GM19240 (cell line): ENCODE results near the gene AKNA.

Experiments used
- DNase-seq: peaks from one replicate; pipeline ENCODE4 v3.0.0; 2011; ENCODE audit warnings: low spot score; ENCODE audit not compliant: insufficient read length

The AKNA gene

DNA sequence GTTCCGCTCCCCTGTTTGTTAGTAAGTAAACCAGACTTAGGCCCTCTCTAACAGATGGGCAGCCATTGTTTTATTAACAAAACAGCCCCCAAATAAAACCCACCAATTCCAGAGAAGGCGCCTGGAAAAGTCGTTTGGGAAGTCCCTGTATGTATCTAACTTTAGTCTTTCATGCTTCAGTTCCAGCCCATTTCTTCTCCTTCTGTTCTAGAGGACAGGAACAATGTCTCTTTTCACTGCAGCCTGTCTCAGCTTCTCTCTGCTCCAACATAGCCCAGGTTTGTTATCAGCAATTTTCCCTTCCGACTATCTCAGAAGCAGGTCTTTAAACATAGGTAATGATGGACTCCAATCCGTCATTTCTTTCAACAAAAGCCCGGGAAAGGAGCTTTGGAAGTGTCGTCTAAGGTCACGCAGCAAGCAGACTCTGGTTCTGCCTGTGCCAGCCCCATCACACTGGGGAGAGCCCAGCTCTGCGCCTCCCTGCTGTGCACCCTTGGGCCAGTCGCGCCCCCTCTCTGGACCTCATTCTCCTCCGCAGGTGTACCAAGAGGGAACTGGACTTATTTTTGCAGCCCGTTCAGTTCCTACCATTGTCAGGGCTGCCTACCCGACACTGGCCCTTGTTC is 9.6 kb upstream of the AKNA start:
- DNase-seq, result no peak

DNA sequence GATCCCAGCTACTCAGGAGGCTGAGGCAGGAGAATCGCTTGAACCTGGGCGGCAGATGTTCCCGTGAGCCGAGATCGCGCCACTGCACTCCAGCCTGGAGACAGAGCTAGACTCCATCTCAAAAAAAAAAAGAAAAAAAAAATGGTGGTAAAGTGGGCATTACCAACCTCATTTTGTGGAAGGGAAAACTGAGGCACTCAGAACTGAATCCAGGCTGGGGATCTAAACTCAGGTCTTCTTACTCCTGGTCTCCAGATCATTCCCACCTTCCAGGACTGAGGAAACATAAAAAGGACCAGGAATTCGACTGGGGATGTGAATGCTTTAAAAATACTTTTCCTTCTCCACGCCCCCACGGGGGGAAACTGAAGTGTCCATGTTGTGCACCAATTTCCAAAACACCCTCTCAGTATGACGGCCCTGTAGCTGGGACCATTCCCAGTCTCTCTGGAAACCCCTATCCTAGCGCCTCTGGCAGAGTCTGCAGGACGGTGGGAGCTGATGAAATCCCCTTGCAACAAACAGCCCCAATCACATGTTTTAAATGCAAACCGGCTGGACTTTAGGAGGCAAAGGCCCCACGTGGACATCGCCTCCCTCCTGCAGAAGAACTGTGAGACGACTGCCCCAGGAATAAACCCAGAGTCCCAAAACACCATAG is 8.9 kb upstream of the AKNA start:
- DNase-seq, result no peak

DNA sequence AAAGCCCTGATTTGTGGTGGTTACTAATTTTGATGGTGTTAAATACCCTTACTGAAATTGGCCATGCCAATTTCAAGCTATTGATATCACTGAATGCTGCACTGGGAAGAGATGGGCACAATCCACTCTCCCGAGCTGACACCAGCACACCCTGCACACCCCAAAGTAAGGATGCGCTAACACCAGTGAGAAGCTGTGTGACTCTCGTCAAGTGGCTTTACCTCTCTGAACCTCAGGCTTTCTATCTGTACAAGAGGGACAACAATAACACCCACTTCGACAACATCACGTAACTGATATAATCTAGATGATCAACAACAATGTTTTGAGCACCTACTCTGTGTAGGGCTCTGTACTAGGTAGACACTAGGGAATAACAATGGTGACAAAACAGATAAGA is 8.0 kb upstream of the AKNA start:
- no peak for DNase-seq

DNA sequence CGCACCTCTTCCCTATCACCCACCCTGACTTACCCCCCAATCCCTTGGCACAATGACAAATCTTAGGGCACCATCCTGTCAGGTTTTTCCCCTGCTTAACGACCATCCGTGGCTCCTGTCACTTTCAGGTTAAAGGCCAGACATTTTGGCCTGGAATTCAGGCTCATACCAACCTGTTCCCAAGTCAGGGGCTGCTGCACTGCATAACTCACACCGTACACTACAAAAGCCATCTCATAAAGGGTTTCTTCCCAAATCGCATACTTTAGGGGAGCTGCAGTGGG is 7.5 kb upstream of the AKNA start:
- DNase-seq, result no peak

DNA sequence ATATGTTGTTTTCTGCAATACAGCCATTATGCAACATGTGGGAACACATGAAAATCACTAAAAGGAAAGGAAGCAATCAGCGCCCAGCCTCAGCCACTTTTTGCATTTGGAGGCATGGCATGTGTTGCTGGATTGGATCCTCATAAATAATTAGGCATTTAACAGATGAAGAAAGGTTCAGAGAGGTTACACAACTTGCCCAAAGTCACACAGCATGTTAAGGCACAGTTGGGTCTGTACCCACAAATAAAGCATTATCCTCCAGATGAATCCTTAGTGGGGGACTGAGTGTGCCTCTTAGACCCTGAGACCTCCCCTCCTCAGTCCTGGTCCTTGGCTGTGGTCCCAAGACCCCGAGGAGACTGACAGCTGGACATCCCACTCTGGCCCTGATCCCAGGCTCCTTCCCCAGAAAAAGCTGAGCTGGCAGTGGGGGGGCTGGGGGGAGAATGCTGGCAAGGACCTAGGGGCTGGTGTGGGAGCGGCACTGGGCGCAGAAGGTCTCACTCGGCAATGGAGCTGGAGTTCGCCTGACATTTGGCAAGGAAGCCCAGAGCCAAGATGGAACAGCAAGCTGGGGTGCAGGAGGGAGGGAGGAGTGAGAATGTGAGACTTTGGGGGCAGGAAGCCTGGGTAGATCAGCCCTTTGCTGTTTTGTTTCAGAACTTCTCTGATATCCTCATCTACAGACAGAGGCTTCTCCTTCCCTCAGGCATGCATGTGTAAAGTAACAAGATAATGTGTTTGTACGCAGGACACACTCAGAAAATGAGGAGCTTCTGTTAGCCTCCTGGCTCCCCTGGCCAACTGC is 6.9 kb upstream of the AKNA start:
- DNase-seq, result no peak

DNA sequence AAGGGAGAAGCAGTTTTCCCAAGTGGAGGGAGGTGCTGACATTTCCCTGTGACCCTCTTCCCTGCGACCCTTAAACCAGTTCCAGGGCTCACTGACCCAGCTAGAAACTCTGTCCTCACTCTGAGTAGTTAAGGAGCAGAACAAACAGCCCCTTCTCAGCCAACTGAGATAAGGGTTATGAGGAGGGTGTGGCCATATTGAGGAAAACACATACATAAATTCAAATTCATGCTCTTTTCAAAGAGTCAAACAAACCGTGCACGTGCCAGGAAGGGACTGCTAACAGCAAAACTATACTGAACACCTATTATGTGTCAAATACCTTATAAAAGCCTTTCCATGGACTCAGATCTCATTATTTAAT is 4.9 kb upstream of the AKNA start:
- no peak for DNase-seq

DNA sequence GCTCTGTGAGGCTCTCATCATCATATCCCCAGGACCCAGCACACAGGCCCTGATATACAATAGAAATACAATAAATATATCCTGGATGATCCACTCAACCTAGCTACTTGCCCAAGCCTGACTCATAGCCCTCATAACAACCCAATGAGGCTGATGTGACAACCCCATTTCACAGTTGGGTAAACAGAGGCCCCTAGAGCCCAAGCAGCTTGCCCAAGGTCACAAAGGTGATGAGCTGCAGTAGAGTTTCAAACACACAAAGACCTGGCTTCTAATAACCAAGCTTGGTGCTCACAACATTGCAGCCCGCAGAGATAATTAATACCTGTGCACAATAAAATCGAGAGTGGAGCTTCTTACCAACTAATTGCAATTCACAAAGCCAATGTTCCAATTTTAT is 3.2 kb upstream of the AKNA start:
- DNase-seq, result no peak

DNA sequence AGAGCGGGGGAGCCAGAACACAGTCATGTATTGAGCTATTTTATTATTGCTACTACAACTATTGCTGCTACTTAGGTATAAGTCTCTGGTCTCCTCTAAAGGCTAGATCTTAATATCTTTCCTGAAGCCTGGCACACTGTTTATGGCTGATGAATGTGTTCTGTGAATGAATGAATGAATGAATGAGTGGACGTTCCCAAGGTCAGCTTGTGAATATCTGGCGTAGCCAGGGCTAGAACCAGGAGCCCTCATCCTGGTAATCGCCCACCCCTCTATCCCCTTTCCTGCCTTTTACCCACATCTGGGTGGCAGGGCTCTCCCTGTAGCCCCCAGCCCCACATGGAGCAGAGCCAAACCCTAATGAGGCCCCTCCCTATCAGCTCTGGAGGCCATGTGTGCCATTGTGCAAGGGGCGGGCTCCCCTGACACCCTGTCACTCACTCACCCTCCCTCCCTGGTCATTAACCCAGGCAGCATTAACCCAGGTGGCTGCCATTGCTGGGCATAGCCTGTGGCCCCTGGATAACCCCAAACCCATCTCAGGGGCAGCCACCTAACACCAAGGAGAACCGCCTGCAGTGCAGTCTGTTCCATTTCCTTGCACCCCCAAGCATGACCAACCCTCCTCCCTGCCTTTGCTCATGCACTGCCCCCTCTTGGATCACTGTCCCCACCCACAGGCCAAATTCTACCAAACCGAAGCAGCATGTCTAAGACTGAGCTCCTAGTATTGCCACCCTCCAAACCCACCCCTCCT is 2.0 kb upstream of the AKNA start:
- no peak for DNase-seq

DNA sequence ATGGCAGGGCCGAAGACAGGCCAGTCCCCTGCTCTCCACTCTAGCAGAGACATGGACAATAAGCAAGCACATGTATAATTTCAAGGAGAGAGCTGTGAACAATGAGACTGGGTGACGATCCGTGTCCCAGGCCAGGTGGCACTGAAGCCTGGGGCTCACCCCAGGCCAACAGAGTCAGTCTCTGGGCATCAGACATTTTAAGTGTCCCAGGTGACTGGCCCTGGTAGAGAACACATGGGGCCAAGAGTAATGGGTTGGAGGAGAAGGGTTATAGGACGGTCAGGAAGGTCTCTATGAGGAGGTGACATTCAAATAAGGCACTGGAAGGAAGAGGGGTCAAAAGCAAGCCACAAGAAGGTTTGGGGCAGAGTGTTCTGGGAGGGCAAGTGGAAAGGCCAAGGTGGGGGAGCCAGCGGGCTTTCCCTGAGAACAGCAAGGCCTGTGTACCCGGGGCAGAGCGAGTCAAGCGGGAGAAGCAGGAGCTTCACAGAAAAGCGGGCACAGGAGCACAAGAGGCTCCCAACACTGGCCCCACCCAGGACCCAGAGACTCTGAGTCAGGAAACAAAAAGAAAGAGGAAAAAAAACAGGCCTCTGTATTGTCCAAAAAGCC is 1.1 kb upstream of the AKNA start:
- no peak for DNase-seq

DNA sequence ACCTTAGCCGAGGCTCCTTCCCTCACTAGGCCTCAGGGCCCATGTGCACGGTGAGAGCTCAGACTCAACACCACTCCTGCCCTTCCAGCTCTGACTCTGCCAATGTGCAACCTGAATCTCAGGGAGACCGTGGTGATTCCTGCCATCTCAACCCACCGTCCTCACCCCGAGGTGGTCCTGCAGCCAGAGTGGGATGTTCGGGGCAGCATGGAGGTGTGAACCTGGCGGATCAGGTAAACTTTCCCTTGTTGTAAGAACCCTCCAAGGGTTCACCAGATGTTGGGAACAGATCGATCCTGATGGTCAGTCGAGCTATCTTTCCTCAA is 538 bp upstream of the AKNA start:
- DNase-seq, result no peak

DNA sequence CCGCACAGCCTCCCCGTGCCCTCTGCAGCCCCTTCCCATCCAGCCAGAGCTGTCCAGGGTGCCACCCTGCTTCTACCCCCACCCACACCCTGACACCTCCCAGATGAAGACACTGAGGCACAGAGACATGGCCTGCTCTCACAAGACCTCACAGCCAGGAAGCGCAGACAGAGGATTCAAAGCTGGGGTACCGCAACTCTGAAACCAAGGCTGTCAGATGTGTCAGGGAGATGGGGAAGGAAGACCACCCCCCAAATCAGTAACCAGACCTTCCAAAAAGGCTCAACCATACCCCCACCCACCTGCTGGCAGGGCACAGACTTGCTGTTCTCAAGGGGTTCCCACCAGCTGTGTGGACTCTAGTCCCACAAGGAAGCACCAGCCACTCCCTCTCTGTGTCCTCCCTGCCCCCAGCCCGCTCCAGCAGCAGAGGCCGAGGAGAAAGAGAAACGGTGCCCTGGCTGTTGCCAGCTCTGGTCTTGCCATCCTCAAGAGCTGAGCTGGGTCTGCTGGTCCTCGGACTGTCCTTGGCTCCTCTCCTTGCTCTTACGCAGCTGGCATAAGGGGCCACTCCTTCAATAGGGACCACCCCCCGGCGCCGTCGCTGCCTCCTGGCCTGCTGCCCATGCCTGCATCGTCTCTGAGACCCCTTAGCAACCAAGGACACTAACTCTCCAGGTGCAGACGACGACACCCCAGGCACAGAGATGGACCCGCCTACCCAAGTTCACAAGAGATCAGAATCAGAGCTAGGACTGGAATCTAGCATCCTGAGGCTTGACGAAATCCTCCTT is 699 bp downstream of the AKNA start:
- no peak for DNase-seq

DNA sequence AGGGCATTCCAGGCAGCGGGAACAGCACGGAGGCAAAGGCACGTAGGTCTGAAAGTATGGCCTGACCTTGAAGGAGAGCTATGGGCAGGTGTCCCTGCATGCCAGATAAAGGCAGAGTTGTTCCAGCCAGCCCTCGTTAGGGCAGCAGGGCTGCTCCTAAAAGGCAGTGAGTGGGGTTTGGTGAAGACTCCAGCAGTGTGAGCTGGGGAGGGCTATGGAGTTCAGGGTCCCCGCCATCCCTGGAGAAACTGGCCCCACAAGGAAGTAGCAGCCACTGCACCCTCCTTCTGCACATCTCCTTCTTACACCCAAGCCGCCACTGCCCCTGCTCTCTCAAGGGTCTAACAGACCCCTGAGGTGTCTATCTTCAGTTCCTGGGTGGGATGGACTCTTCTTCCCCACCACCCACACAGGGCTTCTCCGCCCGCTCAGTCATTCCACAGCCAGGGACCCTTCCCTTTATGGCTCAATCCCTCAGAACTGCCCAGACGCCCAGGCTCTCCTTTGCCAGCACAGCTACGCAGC is 1.4 kb downstream of the AKNA start:
- no peak for DNase-seq

DNA sequence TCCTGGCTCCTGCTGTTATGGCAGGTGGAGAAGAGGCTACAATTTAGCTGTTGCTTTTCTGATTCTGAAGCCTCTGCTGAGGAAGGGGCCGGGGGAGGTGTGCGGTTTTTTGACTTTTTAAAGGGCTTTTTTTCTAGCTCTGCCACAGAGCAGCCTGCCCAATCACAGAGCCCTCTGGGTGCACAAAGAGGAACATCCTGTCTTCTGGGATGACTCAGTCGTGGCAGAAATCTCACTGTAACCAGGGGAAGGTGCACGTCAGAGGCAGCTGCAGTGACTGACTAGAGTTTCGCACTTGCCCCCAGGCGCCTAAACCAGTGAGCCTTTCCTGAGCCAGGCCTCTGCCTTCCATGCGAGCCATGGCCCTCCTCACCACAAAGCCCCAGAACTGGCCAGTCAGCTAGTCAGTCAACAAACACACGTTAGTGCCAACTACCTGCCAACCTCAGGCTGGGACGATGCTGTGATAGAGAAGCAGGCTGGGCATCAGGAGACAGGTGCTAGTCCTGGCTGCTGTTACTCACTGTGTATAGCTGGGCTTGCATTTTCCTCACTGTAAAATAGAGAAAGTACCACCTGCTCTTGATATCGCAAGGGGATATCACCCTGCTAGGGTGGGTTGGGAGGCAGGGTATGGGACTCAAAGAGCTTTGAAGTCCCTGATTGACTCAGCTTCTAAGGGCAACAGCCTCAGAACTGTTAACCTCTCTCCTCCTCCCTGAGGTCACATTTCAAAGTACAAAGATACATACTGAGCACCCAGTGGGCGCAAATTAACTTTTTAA is 2.2 kb downstream of the AKNA start:
- DNase-seq, result no peak

DNA sequence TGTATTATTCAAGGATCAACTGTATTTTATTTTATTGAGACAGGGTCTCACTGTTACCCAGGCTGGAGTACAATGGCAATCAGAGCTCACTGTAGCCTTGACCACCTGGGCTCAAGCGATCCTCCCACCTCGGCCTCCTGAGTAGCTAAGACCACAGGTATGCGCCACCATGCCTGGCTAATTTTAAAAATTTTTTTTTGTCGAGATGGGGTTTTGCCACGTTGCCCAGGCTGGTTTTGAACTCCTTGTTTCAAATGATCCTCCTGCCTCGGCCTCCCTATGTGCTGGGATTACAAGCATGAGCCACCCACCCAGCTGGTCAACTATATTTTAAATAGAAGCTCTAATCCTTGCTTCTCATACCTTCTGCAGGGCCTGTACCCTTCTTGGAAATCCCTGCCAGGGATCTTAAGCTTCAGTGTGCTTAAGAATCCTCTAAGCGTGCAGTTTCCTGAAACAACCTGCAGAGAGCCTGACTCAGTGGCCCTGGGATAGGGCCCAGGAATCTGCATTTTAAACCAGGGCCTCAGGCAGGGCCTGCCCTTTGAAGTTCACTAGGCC is 2.9 kb downstream of the AKNA start:
- DNase-seq, result no peak

DNA sequence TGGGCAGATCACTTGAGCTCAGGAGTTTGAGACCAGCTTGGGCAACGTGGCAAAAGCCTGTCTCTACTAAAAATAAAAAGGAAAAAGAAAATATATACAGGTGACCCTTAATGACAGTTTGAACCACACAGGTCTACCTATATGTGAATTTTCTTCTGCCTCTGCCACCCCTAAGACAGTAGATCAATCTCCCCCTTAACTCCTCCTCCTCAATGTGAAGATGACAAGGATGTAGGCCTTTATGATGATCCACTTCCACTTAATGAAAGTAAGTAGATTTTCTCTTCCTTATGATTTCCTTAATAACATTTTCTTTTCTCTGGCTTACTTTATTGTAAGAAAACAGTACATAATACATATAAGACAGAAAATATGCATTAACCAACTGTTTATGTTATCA is 3.4 kb downstream of the AKNA start:
- no peak for DNase-seq

DNA sequence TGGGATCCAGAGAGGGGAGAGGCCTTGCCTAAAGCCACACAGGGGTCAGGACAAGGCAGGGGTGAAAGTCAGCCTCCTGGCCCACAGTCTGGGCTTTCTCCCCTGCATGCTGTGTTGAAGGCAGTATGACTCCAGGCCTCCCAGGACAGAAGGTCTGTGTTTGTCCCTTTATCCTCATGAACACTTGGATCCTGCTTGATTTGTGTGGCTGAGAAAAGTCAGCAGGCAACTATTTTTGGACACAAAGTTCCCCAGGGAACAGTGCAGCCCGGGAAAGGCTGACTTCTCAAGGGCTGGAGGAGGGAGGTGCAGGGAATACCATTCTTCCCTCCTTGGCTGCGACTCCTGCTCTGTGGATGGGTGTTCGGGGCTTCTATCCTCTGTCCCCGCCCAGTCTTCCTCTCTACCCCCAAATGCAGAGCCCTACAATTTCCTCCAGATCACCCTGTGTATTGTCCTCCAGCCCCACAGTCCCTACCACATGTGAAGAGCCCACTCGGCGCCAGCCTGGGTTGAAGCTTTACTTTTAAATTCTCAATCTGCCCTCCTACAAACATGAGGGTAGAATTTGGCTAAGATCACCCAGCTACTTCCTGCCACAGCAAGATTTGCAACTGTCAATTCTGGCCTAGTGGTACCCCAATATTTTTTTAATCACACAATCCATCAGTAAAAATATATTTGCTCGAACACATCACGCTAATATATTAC is 4.1 kb downstream of the AKNA start:
- DNase-seq, result no peak

DNA sequence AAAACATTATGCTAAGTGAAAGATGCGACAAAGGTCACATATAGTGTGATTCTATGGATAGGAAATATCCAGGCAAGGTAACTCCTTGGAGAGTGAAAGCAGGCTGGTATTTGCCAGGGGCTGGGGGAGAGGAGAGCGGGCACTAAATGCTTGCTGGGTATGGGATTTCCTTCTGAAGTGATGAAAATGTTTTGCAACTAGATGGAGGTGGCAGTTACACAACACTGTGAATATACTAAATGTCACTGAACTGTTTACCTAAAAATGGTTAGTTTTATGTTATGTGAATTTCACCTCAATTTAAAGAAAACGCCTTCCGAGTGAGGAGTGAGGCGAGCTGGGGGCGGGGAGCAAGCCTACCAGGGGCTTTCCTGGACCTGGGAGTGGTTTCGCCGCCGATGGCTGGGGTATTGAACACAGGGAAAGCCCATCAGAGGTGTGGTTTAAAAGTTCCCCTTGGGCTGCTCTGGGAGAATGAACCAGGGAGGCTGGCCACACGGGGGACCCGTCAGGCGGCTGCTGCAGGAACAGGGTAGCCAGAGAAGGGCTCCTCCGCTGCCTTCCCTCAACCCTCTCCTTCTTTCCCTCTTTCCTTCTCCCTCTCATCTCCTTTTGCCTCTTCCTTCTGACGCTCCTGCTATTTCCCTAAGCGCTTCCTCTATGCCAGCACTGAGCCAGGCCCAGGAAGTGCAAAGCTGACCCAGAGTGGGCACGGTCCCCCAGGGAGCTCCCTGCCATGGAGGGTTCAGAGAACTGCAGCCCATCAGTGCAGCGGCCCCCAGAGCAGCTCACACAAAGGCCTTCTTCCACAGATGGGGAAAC is 4.9 kb downstream of the AKNA start:
- no peak for DNase-seq

DNA sequence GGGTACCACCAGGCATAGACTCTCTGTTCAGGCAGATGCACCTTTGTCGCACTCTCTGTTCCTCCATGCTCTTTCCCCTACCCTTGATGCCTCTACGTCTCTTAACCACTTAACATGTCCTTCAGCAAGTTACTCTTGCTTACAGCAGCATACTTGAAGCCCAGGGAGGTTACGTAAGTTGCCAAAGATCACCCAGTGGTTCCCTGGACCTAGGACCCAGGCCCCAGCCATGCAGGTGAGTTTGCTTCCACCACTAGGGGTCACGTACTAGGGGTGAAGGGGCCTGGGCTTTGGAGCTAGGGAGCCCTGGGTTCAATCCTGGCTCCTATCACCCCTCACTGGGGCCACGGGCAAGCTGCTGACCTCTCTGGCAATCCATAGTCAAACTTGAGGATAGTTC is 8.9 kb downstream of the AKNA start:
- DNase-seq, result no peak
